ENCODE data around the gene SLC35G1. TPM values are rescaled to one million over a fixed set of nuclear protein-coding genes. Genes with fewer than 3 reads are reported as not detected.
A peak's percentile ranks its signal among the peaks of the same experiment; 100 is the strongest.

SLC35G1 gene
- total RNA-seq, 4 donors from 2014 or later: 3.4 to 5.5 (median 4.7) TPM

GRCh38 chr10:93851169-93851568 lies 42.6 kb upstream of the SLC35G1 start:
- Histone ChIP-seq H3K4me3 (no peak overlapping the region), H3K36me3 (no peaks in the 10 kb centered on the region), H3K27me3 (no peaks in the 10 kb centered on the region), H3K9me3 (no peaks in the 10 kb centered on the region), H3K4me1 (peaks cover 0 to 9% (median 0%) of the 10 kb centered on the region in 3 donors), H3K27ac (no peak overlapping the region)
- no peak for ATAC-seq
- TF ChIP-seq POLR2AphosphoS5 (IDR thresholded peaks at IDR 0.05) (no peak), POLR2A (IDR thresholded peaks at IDR 0.05) (no peak)
- TF ChIP-seq, protein P1, sequence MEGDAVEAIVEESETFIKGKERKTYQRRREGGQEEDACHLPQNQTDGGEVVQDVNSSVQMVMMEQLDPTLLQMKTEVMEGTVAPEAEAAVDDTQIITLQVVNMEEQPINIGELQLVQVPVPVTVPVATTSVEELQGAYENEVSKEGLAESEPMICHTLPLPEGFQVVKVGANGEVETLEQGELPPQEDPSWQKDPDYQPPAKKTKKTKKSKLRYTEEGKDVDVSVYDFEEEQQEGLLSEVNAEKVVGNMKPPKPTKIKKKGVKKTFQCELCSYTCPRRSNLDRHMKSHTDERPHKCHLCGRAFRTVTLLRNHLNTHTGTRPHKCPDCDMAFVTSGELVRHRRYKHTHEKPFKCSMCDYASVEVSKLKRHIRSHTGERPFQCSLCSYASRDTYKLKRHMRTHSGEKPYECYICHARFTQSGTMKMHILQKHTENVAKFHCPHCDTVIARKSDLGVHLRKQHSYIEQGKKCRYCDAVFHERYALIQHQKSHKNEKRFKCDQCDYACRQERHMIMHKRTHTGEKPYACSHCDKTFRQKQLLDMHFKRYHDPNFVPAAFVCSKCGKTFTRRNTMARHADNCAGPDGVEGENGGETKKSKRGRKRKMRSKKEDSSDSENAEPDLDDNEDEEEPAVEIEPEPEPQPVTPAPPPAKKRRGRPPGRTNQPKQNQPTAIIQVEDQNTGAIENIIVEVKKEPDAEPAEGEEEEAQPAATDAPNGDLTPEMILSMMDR (IDR thresholded peaks at IDR 0.05): no peak
- WGBS, 2 donors (ENCODE audit: low coverage in 1 of 2): 90% methylated on average over 3 of the region's 3 CpGs; no CpG with 5 or more reads in 1 of the 2 donors

DNA sequence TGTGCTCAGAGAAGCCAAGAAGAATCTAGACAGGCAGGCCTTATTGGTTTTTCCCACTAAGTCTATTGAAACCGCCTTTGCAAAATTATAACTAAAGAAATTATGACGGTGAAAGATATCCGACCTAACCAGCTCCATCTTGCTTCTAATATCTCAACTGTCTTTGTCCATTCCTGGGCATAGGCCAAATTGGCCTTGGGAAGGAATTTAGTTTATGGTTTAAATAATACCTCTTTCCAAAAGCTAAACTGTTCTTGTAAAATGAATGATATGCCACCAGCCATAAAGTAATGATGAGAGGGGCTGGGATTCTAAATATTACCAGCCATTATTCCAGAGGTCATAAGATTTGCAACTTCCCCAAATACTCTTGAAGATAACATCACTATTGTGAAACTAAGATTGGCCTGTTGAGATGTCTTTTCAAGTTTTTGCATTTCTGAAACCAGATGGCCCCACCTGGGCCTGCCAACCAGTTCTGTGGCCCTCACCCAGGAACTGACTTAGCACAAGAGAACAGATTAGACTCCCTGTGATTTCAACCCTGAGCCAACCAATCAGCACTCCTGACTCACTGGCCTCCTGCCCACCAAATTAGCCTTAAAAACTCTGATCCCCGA lies 41.2 kb upstream of the SLC35G1 start:
- WGBS, 2 donors (ENCODE audit: low coverage in 1 of 2): 59 to 65% methylated on average over 4 of the region's 4 CpGs
- Histone ChIP-seq H3K36me3 (no peaks in the 10 kb centered on the region), H3K4me3 (no peak overlapping the region), H3K9me3 (no peaks in the 10 kb centered on the region), H3K27ac (no peak overlapping the region), H3K4me1 (peaks cover 0 to 9% (median 0%) of the 10 kb centered on the region in 3 donors), H3K27me3 (no peaks in the 10 kb centered on the region)
- TF ChIP-seq EP300 (IDR thresholded peaks at IDR 0.05): no peak
- no peak for TF ChIP-seq POLR2A (IDR thresholded peaks at IDR 0.05)
- no peak for TF ChIP-seq POLR2AphosphoS5 (IDR thresholded peaks at IDR 0.05)
- TF ChIP-seq, protein P1 (IDR thresholded peaks at IDR 0.05): no peak
- no peak for ATAC-seq

GRCh38 chr10:93854975-93855374 lies 38.8 kb upstream of the SLC35G1 start:
- 22 to 57% methylated on average over 2 to 3 of the region's 3 CpGs for WGBS, 2 donors (ENCODE audit: low coverage in 1 of 2)
- ATAC-seq: no peak
- Histone ChIP-seq H3K4me1 (no peaks in the 10 kb centered on the region), H3K36me3 (no peaks in the 10 kb centered on the region), H3K27ac (no peak overlapping the region), H3K27me3 (no peaks in the 10 kb centered on the region), H3K9me3 (no peaks in the 10 kb centered on the region), H3K4me3 (no peak overlapping the region)
- TF ChIP-seq POLR2A (IDR thresholded peaks at IDR 0.05) (no peak), POLR2AphosphoS5 (IDR thresholded peaks at IDR 0.05) (no peak)

DNA sequence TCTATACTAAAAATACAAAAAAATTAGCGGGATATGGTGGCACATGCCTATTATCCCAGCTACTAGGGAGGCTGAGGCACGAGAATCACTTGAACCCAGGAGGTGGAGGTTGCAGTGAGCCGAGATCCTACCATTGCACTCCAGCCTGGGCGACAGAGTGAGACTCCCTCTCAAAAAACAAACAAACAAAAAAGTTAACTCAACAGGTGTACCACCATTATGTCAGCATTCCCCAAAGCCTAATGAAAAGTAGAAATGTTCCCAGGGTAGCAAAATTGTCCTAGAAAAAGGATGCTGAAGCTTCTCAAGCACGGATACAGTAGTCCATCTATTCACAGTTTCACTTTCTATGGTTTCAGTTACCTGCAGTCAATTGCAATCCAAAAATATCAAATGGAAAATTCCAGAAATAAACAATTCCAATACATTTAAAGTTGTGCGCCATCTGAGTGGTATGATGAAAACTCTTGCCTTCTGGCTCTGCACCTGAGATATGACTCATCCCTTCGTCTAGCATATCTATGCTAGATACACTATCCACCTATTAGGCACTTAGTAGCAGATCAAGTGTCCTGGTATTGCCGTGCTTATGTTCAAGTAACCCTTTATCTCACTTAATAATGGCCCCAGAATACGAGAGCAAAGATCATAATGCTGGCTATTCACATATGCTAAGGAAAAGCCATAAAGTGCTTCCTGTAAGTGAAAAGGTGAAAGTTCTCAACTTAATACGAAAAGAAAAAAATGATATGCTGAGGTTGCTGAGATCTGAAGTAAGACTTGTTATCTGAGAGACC lies 37.2 kb upstream of the SLC35G1 start:
- no peak overlapping the region for H3K27ac ChIP-seq
- no peaks in the 10 kb centered on the region for H3K4me1 ChIP-seq
- no peak for ATAC-seq
- no peaks in the 10 kb centered on the region for H3K36me3 ChIP-seq
- H3K4me3 ChIP-seq: no peak overlapping the region
- H3K27me3 ChIP-seq: no peaks in the 10 kb centered on the region
- WGBS, 2 donors (ENCODE audit: low coverage in 1 of 2): 82 to 97% methylated on average over 7 to 9 of the region's 10 CpGs
- H3K9me3 ChIP-seq: no peaks in the 10 kb centered on the region
- no peak for TF ChIP-seq POLR2A (IDR thresholded peaks at IDR 0.05)
- TF ChIP-seq, protein P1 (IDR thresholded peaks at IDR 0.05): no peak
- TF ChIP-seq POLR2AphosphoS5 (IDR thresholded peaks at IDR 0.05): no peak
- TF ChIP-seq EP300 (IDR thresholded peaks at IDR 0.05): no peak

DNA sequence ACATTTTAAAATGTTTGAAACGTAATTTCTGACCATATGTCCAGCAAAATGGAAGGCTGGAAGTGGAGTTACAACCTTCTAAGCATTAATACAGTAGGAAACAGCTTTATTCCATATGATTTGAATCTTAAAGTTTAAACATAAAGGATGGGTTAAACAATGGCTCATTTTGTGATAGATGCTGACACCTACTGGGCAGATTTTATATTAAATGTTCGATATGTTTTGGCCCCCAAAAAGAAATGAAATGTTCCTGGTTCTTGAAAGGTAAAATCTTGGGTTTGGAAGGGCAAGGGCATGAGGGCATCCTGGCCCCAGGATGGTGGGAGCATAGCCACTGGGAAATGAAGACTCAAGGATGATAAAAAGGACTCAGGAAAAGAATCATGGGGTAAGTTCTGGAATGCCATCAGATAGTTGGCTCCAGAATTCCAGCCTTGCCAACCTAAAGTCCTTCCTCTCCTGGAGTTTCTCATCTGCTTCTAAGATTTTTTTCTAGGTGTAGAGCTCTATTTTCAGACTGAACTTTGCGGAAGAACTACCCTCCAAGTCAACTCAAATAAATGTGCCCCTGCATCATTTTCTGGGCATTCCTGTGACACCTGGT lies 34.6 kb upstream of the SLC35G1 start:
- 31 to 37% methylated on average over 3 of the region's 3 CpGs for WGBS, 2 donors (ENCODE audit: low coverage in 1 of 2)
- no peak for ATAC-seq
- H3K27me3 ChIP-seq: no peaks in the 10 kb centered on the region
- TF ChIP-seq EP300 (IDR thresholded peaks at IDR 0.05) (no peak), POLR2AphosphoS5 (IDR thresholded peaks at IDR 0.05) (no peak), POLR2A (IDR thresholded peaks at IDR 0.05) (no peak)
- TF ChIP-seq, protein P1 (IDR thresholded peaks at IDR 0.05): peak; percentile 10 to 31 (median 28)
- H3K4me3 ChIP-seq: no peak overlapping the region
- H3K36me3 ChIP-seq: no peaks in the 10 kb centered on the region
- no peaks in the 10 kb centered on the region for H3K4me1 ChIP-seq
- H3K9me3 ChIP-seq: no peaks in the 10 kb centered on the region
- H3K27ac ChIP-seq: no peak overlapping the region

Data from gastroesophageal sphincter (tissue), 4 donors.